Measurements from ENCODE around the gene SEMA4C.

The SEMA4C gene

GRCh38 chr2:96907115-96908041 is 37.5 kb upstream of the SEMA4C start:
- DNase-seq, result peak; percentile 37
- TF ChIP-seq CTCF (IDR thresholded peaks at IDR 0.05; ENCODE audit: low read depth, low read length), result no peak
- Histone ChIP-seq H3K4me1 (no peaks in the 10 kb centered on the region), H3K9me3 (no peaks in the 10 kb centered on the region), H3K36me3 (no peaks in the 10 kb centered on the region), H3K4me3 (ENCODE audit: low read depth, low read length) (no peak overlapping the region), H3K27me3 (no peaks in the 10 kb centered on the region)

- no peaks in the 10 kb centered on the region for H3K9me3 ChIP-seq
- no peaks in the 10 kb centered on the region for H3K4me1 ChIP-seq
- no peak for TF ChIP-seq CTCF (IDR thresholded peaks at IDR 0.05; ENCODE audit: low read depth, low read length)
- H3K4me3 ChIP-seq (ENCODE audit: low read depth, low read length), result no peak overlapping the region
- DNase-seq, result no peak
- H3K27me3 ChIP-seq, result no peaks in the 10 kb centered on the region
- H3K36me3 ChIP-seq, result no peaks in the 10 kb centered on the region
Observed at GRCh38 chr2:96906729-96907114, 36.8 kb upstream of the SEMA4C start.

- Histone ChIP-seq H3K4me3 (ENCODE audit: low read depth, low read length) (no peak overlapping the region), H3K27me3 (no peaks in the 10 kb centered on the region), H3K36me3 (no peaks in the 10 kb centered on the region), H3K4me1 (no peaks in the 10 kb centered on the region), H3K9me3 (no peaks in the 10 kb centered on the region)
- no peak for TF ChIP-seq CTCF (IDR thresholded peaks at IDR 0.05; ENCODE audit: low read depth, low read length)
- DNase-seq, result no peak
Observed at GRCh38 chr2:96903815-96904214, 33.9 kb upstream of the SEMA4C start.

- no peak for TF ChIP-seq CTCF (IDR thresholded peaks at IDR 0.05; ENCODE audit: low read depth, low read length)
- H3K36me3 ChIP-seq, result no peaks in the 10 kb centered on the region
- no peaks in the 10 kb centered on the region for H3K4me1 ChIP-seq
- H3K27me3 ChIP-seq, result no peaks in the 10 kb centered on the region
- H3K9me3 ChIP-seq, result no peaks in the 10 kb centered on the region
- DNase-seq, result no peak
- H3K4me3 ChIP-seq (ENCODE audit: low read depth, low read length), result no peak overlapping the region
Observed at GRCh38 chr2:96903318-96903717, 33.4 kb upstream of the SEMA4C start.

- DNase-seq, result no peak
- no peak for TF ChIP-seq CTCF (IDR thresholded peaks at IDR 0.05; ENCODE audit: low read depth, low read length)
Observed at GRCh38 chr2:96900237-96900636, 30.4 kb upstream of the SEMA4C start.

GRCh38 chr2:96899413-96899741 is 29.5 kb upstream of the SEMA4C start:
- H3K4me3 ChIP-seq (ENCODE audit: low read depth, low read length), result no peak overlapping the region
- no peaks in the 10 kb centered on the region for H3K36me3 ChIP-seq
- H3K4me1 ChIP-seq, result no peaks in the 10 kb centered on the region
- no peaks in the 10 kb centered on the region for H3K27me3 ChIP-seq
- no peak for DNase-seq
- TF ChIP-seq CTCF (IDR thresholded peaks at IDR 0.05; ENCODE audit: low read depth, low read length), result no peak
- no peaks in the 10 kb centered on the region for H3K9me3 ChIP-seq

More at GRCh38 chr2:96900237-96900636, 30.4 kb upstream of the SEMA4C start:
- H3K4me3 ChIP-seq (ENCODE audit: low read depth, low read length), result no peak overlapping the region
- no peaks in the 10 kb centered on the region for H3K36me3 ChIP-seq
- no peaks in the 10 kb centered on the region for H3K9me3 ChIP-seq
- no peaks in the 10 kb centered on the region for H3K4me1 ChIP-seq
- no peaks in the 10 kb centered on the region for H3K27me3 ChIP-seq

Measured in BE2C (cell line).